ENCODE data around the gene CYP46A1.
"Not testable (repeated sequence)": the region's sequence is repeated elsewhere in the genome, so short reads cannot be mapped to it uniquely, and the experiment has no call there.

Gene CYP46A1

DNA sequence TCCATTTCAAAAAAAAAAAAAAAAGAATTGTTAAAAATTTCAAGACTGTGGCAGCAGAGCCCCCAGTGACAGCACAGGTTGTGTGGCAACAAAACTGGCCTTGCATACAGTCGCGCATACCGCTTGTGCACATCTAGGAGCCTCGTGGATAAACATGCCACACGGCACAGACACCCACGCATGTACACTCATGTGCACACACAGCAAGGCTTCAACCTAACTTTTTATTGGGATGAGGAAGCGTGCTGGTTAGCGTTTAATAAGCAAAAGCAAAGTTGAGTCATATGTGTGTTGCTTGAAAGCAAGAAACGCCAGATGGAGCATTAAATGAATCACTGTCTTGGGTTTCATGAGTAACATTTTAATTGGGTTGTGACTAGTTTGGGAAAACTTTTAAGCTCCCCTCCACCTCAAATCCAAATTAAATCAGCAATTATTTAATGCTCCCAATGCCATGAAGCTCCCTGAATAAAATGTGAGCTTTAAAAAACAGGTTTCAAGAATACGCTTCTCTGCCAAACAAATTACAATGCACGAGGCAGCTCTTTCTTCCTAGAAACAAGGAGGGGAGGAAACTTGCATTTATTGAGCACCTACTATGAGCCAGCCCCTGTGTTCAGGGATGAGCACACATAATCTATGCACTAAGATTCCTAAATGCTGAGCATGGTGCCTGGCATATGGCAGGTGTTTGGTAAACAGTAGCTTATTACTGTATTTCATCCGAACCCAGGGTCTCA lies 73.4 kb downstream of the CYP46A1 start:
- DNase-seq (ENCODE audit: low read depth) = no peak

DNA sequence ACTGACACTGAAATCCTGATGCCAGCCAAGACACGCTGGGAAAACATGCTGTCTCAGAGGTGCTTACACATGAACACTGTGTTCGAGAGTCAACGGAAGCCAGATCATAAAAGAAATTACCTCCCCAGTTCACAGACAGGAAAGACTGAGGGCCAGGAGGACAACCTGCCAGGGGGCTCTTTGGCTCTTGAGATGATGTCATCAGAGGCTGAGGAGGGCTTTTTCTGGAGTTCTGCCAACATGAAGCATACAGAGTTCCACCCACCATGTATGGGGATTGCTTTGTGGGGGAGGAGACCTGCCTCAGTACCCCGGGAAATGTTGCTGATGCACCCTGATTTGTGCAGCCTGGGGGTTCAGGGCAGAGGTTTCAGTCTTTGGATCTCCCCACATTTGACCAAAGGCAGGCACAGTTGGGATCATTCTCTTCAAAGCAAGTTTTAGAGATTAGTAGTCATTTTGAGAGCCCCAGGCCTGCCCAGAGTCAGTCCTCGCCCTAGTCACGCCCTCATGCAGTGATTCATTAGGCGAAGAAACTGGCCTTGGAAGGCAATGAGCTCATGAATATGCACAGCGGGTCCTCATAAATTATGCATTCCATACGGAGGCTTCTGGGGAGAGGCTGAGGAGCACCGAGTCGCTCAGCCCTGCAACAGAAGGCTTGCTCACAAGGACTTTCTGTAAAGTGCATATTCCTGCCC lies 74.2 kb downstream of the CYP46A1 start:
- DNase-seq (ENCODE audit: low read depth) = no peak

DNA sequence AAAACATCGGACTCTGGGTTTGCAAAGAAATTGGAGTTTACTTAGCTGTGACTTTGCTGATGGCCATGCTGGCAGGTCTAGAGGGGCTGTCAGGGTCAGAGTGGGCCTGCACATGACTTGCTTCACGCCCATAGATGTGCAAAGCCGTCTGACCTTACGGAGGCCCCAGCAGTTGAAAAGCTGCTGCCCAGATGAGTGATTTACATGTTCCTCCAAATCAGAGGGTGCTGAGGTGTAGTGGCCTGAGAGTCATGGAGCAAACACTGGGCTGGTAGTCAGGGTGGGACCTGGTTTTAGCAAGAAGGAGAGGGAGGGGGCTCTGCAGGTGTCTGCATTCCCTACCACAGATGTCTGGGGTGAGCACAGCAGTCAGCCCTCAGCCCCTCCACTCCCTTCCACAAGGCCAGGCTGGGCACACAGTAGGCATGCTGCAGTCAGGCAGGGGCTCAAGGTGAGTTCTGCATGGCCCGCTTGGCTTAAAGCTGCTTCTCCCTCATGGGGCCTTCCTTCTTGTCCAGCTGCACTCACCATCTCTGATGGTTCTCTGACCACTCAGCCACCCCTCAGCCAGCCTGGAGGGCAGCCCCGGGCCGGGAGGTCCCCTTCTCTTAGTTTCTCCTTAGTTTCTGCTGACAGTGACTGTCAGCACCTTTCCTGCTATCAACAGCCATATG lies 74.9 kb downstream of the CYP46A1 start:
- DNase-seq (ENCODE audit: low read depth) = no peak

DNA sequence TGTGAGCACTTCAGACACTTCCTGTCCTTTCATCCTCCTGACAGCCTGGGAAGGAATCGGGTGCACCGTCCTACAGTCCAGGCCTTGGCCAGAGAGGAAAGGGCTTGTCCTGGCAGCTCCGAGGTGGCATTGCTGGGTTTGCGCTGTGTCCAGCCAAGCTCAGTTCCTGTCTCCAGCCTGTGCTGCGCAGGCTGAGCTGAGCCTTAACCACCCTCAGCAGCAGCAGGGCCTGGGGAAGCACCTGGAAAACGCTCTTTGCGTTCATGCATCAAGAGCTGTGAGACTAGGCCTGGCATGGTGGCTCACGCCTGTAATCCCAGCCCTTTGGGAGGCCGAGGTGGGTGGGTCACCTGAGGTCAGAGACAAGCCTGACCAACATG lies 75.4 kb downstream of the CYP46A1 start:
- no peak for DNase-seq (ENCODE audit: low read depth)

DNA sequence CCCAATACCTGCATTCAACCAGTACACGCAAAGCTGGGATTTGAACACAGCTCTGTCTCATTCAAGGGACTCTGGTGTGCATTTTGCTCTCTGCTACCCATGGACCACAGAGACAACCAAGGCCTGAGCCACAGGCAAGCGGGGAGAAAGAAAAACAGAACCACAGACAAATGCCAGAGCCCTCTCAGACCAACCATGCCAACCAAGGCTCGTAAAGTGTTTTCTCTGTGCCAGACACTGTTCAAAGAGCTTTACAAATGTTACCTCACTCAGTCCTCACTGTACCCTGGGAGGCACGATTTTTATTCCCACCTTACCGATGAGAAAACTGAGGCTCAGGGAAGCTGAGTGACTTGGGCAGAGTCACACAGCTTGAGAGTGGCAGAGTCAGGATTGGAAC lies 76.7 kb downstream of the CYP46A1 start:
- DNase-seq (ENCODE audit: low read depth) = no peak

DNA sequence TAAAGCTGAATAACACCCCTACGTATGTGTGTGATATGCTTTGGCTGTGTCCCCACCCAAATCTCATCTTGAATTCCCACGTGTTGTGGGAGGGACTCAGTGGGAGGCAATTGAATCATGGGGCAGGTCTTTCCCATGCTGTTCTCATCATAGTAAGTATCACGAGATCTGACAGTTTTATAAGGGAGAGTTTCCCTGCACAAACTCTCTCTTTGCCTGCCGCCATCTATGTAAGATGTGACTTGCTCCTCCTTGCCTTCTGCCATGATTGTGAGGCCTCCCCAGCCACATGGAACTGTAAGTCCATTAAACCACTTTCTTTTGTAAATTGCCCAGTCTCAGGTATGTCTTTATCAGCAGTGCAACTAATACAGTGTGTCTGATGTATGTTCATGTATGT lies 78.8 kb downstream of the CYP46A1 start:
- not testable (repeated sequence) for DNase-seq (ENCODE audit: low read depth)

DNA sequence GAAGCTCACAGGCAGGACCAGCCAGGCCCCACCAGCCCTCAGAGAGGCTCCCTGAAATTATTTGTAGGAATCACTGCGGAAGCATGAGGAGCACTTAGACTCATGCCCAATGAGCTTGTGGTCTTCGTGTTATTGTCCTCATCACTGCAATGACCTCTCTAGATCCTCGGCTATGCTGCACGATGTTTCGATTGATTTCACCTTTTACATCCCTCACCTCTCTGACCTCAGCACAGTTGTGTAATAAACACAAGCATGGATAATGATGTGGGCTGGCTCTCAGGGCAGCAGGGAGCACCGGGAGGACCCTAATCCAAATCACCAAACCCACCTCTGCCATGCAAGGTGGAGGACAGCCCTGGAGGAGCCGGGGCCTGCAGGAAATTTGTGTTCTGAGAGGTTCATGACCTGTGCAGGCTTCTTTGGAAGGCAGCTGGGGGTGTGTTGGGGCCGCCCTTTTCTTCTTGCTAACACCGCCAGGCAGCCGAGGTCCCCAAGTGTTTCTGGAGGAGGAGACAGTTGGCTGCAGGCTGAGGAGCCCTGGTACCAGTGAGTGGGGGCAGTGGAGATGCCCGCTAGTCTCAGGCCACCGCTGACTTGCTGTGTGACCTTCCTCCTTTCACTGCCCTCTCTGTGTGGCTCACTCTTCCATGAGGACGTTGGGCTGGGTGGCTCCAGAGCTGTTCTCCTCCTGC lies 79.6 kb downstream of the CYP46A1 start:
- no peak for DNase-seq (ENCODE audit: low read depth)

DNA sequence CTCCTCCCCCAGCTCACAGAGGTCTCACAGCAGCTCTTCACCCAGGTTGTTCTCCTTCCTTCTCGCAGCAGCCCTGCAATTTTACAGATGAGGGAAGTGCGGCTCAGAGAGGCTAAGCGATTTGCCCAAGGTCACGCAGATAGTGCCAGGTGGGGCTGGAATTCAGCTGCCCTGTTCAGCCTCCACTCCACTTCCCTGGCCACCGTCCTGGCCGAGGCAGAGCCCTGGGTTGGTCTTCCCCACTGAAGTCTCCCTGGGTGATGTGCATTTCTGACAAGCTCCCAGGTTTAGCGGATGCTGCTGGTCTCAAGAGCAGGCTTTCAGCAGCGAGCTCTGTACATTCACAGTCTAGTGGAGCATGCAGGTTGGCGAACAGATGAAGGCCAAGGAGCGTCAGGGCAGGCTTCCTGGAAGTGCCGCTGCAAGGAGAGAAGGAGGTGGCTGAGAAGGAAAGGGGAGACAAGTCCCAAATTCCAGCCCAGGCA lies 80.2 kb downstream of the CYP46A1 start:
- DNase-seq (ENCODE audit: low read depth) = no peak

DNA sequence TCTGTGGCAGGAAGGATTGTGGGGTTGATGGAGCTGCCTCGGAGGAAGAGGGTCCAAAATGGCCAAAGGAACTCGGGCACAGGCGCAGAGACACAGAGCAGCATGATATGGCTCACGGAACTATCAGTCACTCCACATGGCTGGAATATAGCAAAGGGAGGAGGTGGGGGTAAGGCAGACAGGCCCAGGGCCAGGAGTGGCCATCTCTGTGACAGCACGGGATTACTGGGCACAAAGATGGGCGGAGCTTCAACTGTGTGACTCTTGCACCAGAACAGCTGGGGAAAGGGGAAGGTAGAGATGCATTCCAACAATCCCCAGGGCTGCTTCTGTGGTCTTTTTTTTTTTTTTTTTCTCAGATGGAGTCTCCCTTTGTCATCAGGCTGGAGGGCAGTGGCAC lies 84.3 kb downstream of the CYP46A1 start:
- DNase-seq (ENCODE audit: low read depth) = no peak

DNA sequence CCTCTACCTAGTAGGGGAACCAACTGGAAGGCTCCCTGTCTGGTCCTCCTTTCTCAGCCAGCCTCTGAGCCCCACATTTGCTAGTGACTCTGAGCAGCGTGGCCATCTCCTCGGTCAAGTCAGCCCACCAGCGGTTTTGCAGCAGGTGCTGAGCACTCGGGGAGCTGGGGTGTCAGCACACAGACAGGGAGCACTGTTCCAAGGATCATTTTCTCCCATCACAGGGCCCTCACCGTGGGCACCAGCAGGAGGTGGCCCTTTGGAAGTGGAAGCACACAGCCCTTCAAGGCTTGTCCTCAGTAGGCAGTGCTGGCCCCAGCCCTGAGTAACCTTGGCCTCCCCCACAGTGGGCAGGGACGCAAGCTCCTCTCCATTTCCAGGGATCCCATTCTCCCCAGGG lies 85.0 kb downstream of the CYP46A1 start:
- DNase-seq (ENCODE audit: low read depth) = no peak

DNA sequence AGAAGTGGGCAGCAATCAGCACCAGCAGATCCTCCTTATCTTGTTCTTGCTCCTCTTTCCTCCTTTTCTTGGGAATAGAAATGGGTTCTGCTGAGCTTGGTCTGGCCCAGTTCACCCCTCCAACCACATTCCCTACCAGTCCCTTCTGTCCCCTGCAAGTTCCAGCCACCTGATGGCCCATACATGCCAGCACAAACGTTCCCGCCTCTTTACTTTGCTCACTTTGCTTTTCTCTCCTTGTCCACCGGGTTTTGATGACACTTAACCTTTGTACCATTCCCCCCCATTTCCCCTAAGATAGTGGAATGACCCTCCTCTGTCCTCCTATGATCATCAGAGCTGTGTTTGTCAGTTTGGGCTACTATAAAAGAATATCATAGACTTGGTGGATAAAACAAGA lies 85.7 kb downstream of the CYP46A1 start:
- DNase-seq (ENCODE audit: low read depth) = no peak

DNA sequence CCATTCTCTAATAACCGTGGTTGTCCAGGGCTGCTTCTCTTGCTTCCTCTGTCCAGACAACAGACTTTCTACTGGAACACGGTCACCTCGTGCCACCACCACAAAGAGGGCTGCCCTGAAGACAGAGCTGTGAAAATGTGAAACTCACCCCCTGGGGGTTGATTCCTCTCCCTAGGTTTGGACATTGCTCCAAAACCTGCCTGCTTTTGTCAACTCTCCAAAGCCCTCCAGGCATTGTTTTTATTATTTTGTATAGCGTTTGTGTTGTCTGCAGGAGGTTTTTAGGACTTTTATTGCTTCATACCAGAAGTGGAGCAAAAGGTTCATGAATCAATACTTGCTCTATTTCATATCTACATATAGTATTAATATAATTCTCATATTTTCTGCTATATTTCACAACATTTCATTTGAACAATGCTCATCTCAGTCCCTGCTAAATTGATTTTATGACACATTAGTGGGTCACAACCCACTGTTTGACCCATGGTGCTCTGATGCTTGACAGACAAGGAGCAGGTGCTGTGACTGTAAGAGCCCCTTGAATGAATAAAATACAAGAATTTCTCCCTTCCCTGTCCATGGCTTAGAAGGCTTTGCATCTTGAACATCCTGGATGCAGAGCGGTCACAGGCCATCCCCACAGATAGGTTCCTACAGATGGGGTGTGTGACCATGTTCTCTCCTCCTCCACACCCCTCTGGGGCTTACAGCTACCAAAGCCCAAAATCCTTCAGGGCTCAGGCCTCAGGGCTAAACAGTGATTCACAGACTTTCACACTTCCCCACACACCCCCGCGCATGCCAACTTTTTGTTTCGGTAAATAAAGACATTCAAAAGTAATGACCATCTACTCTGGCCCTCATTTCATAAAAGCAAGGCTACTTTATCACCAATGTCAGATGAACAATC lies 88.5 kb downstream of the CYP46A1 start:
- no peak for DNase-seq (ENCODE audit: low read depth)

DNA sequence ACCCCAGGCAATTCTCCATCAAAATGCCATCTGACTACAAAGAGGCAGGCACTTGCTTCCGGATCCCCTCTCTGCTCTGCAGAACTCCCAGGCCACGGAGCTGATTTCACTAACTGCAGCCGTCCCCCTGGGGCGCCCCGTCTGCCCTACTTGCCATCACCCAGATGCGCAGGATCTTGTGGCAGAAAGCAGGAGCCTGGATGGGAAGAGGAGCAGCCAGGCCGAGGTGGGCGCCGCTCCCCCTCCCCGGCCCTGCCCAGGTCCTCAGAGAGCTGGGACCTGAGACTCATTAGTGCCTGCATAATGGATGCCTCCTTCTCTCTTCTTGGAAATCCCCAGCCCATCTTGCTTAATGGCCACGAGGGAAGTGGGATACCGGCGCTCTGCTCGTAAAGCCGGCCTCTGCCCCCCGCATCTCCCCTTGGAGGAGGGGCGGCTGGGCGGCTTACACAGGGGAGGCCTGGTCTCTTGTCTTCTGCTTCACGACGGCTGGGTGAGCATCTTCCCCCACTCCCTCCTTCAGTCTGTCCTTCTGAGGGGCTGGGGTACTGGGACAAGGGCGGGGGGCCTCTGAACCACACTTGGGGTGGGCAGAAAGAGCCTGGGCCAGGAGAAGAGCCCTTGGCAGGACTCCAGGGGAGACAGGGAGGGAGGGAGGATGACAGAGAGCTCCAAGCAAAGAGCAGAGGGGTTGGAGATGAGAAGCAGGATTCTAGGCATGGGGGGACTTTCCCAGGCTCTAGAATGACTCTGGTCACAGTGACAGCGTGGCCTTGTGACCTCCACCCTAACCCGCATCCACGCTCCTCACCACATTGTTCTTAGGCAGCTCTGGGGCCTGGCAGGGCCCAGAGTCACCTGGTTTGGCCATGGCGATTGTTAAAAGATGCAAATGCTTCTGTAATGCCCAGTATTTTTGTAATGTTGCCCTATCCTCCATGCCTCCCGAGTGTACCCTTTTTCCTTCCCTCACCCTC lies 89.7 kb downstream of the CYP46A1 start:
- DNase-seq (ENCODE audit: low read depth) = no peak

DNA sequence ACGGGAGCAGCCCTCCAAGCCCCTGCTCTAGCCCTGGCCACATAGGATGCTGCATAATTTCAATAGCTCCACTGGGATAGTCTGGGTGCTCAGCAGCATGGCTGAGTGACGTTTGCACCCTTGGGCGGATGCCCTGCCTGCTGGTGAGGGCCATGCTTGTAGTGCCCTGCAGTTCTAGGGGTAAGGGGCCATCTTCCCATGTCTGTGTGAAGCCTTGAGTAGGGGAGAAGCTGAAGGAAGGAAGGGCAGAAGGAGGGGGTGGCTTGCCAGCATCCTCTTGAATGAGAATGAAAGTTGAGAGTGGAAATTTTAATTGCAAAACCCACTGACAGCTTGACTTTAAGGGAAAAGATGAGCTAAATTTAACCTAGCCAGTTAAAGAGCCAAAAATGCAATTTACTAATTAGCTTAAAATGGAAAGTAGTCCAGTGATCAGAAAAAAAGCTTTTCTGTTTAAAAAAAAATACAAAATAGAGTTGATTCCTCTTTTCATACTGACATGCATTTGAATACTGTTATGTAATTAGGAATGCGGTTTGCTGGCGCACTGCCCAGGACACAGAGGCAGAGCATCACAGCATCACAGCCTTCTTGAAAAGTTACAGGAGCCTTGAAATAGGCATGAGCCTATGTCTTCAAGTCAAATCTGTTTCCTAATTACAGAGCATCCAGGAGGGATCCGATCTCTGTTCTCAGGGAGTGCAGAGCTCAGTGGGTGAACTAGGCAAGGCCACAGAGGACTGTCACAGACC lies 90.6 kb downstream of the CYP46A1 start:
- no peak for DNase-seq (ENCODE audit: low read depth)

DNA sequence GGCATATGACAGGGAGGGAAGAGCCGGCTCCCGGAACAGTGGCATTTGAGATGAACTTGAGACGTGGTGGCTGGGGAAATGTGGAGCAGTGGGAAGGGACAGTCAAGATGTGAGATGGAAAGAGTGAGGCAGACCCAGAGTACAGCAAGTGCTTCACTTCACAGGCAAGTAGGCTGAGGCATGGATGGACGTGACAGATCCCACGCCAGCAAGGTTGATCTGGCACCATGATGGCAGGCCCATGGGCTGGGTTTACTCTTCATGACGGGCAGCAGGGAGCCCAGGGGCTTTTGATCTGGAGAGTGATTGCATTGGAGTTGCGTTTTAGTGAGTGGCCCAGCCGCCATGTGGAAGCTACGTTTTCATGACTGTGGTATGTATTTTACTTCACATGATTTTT lies 91.3 kb downstream of the CYP46A1 start:
- no peak for DNase-seq (ENCODE audit: low read depth)
